IPS DF 6.9 (cell line): ENCODE data around the gene MCTS1.
"Not testable (repeated sequence)": the region's sequence is repeated elsewhere in the genome, so short reads cannot be mapped to it uniquely, and the experiment has no call there.

Source experiments
- DNase-seq: peaks from one replicate; pipeline ENCODE4 v3.0.0-alpha.2; 2013; ENCODE audit warnings: low read depth, low spot score
- H3K27ac ChIP-seq: one replicate; pipeline ENCODE4 v1.5.1; 2013; ENCODE audit warnings: low read length, control low read depth
- H3K27me3 ChIP-seq: 2 replicates; pipeline ENCODE4 v1.6.1; 2013; ENCODE audit warnings: mild to moderate bottlenecking, low read length; ENCODE audit not compliant: control insufficient read depth, insufficient read depth
- H3K36me3 ChIP-seq: 2 replicates; pipeline ENCODE4 v1.6.1; 2013; ENCODE audit warnings: low read length; ENCODE audit not compliant: control insufficient read depth, insufficient read depth
- H3K4me1 ChIP-seq: 2 replicates; pipeline ENCODE4 v1.6.1; 2013; ENCODE audit warnings: low read length; ENCODE audit not compliant: control insufficient read depth, insufficient read depth
- H3K4me3 ChIP-seq: 2 replicates; pipeline ENCODE4 v1.5.1; 2013; ENCODE audit warnings: mild to moderate bottlenecking, low read length
- H3K9me3 ChIP-seq: 2 replicates; pipeline ENCODE4 v1.6.1; 2013; ENCODE audit warnings: low read length, inconsistent platforms; ENCODE audit not compliant: control insufficient read depth, insufficient read depth
- WGBS: extraction: QIAGEN DNeasy Blood & Tissue Kit; methylation state at CpG from one replicate; pipeline ENCODE4 v1.1.7; 2013; ENCODE audit warnings: mixed read lengths, missing lambda C conversion rate; ENCODE audit not compliant: insufficient read length, insufficient coverage; 5-methylcytosine and 5-hydroxymethylcytosine counted together

Gene MCTS1

DNA sequence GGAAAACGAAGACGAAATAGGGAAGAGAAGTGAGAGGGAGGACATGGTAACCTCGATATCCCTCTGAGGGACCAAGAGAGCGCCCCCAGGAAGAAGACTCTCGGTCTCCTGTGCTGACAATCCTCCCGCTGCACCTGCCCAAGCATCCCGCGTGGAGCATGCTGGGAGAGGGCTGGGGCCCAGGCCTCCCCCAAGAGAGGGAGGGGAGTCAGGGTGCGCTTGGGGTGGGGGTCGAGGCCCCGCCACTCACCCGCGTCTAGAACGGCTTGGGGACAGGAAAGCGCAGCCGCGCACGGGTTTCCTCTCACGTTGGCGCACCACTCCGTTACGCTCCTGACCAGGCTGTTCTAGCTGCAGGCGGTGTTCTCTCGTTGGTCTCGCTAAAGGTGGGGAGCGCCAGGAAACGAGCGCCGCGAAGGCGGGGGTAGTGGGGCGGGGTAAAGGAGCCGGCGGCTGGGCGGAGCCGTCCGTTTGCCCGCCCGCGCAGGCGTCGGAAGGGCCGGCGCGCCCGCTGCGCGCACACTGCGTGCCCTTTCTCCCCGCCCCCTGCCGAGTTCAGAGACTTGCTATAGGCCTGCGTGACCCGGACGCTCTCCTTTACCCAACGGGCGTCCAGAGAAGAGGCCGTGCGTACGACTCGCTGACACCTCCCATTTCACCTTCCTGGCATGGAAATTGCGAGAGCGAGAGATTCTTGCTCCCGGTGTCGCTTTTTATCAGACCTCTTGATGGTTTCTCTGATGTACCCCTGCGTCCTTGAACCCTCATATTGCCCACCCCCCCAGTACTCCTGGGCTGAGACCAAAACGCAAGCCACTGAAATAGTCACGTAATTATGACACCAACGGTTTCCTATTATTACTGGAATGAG lies 26.0 kb downstream of the MCTS1 start, which contains the start of gene C1GALT1C1:
Gene C1GALT1C1 (minus strand): TSS at position 388 of the 871 bp plus-strand sequence. CDS start 2,888 bp downstream, outside the sequence.
- no peaks in the 10 kb centered on the region for H3K9me3 ChIP-seq
- H3K4me3 ChIP-seq, result peak within 1 kb of the TSS; percentile 50; the same call in 1 of the 2 replicates
- H3K4me1 ChIP-seq, result no peaks in the 10 kb centered on the region
- H3K27me3 ChIP-seq, result no peaks in the 10 kb centered on the region
- DNase-seq, result peak; percentile 47
- no CpG with 5 or more reads among the region's 68 CpGs for WGBS
- no peak within 1 kb of the TSS for H3K27ac ChIP-seq
- H3K36me3 ChIP-seq, result no peaks in the 10 kb centered on the region

GRCh38 chrX:120638619-120639018 lies 34.7 kb downstream of the MCTS1 start:
- WGBS, result no CpG with 5 or more reads among the region's 4 CpGs
- Histone ChIP-seq H3K4me1 (no peaks in the 10 kb centered on the region), H3K36me3 (no peaks in the 10 kb centered on the region), H3K4me3 (no peak overlapping the region), H3K27ac (no peak overlapping the region), H3K9me3 (no peaks in the 10 kb centered on the region), H3K27me3 (no peaks in the 10 kb centered on the region)
- DNase-seq, result no peak

GRCh38 chrX:120642871-120643270 lies 39.0 kb downstream of the MCTS1 start:
- WGBS, result no CpG with 5 or more reads among the region's 2 CpGs
- no peaks in the 10 kb centered on the region for H3K4me1 ChIP-seq
- no peak overlapping the region for H3K4me3 ChIP-seq
- no peak for DNase-seq
- no peak overlapping the region for H3K27ac ChIP-seq
- no peaks in the 10 kb centered on the region for H3K9me3 ChIP-seq
- H3K27me3 ChIP-seq, result no peaks in the 10 kb centered on the region
- no peaks in the 10 kb centered on the region for H3K36me3 ChIP-seq

DNA sequence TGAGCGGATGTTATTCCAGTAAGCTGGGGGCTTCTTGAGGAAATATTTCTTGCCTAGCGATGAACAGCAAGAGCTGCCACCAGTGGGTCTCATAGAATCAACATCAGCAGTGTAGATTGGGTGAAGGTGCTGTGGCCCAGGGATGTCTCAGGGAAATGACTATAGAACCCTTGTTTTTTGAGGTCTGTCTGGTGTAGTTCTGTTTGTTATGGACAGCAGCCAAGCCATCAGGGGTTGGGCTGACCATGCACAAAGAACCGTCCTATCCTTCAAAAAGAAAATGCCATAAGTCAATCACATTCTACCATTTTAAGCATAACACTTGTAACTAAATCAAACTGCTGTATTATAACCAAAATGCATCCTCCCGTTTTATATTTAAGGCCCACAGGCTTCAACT lies 43.2 kb downstream of the MCTS1 start:
- no peak for DNase-seq
- no peak overlapping the region for H3K4me3 ChIP-seq
- H3K9me3 ChIP-seq, result no peaks in the 10 kb centered on the region
- no peak overlapping the region for H3K27ac ChIP-seq
- no peaks in the 10 kb centered on the region for H3K4me1 ChIP-seq
- no peaks in the 10 kb centered on the region for H3K36me3 ChIP-seq
- no CpG with 5 or more reads among the region's 4 CpGs for WGBS
- no peaks in the 10 kb centered on the region for H3K27me3 ChIP-seq

DNA sequence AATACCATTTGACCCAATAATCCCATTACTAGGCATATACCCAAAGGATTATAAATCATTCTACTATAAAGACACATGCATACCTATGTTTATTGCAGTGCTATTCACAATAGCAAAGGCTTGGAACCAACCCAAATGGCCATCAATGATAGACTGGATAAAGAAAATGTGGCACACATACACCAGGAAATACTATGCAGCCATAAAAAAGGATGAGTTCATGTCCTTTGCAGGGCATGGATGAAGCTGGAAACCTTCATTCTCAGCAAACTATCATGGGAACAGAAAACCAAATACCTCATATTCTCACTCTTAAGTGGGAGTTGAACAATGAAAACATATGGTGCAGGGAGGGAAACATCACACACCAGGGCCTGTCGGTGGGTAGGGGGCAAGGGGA lies 48.4 kb downstream of the MCTS1 start:
- not testable (repeated sequence) for H3K4me1 ChIP-seq
- WGBS, result no CpG with 5 or more reads among the region's 1 CpG

GRCh38 chrX:120653000-120653399 lies 49.1 kb downstream of the MCTS1 start:
- no peak for DNase-seq

More for the DNA sequence above, 48.4 kb downstream of the MCTS1 start:
- not testable (repeated sequence) for H3K27ac ChIP-seq, H3K4me3 ChIP-seq, H3K27me3 ChIP-seq, DNase-seq, H3K36me3 ChIP-seq, H3K9me3 ChIP-seq

DNA sequence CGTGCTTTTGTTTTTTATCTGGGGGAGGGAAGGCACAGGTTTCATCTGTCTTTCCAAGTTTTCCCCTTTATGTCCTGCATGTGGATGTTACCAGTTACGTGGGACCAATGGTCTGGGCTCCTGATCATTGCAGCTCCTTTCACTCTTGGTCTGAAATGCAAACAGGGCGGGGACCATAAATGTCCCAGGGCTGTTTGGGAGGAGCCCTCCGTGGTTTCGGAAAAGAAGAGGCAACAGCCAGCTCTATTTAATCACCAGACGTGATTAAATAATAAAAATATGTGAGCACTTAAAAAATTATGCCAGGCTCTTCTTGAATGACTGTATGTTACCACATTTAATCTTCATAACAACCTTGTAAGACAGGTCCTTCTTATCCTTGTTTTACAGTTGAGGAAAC lies 56.7 kb downstream of the MCTS1 start:
- Histone ChIP-seq H3K4me1 (no peaks in the 10 kb centered on the region), H3K9me3 (no peaks in the 10 kb centered on the region), H3K27ac (no peak overlapping the region), H3K27me3 (no peaks in the 10 kb centered on the region), H3K4me3 (no peak overlapping the region), H3K36me3 (no peaks in the 10 kb centered on the region)
- WGBS, result no CpG with 5 or more reads among the region's 6 CpGs
- DNase-seq, result no peak

More at GRCh38 chrX:120653000-120653399, 49.1 kb downstream of the MCTS1 start:
- no peak overlapping the region for H3K4me3 ChIP-seq
- no peak overlapping the region for H3K27ac ChIP-seq
- no CpG with 5 or more reads among the region's 3 CpGs for WGBS
- no peaks in the 10 kb centered on the region for H3K4me1 ChIP-seq
- no peaks in the 10 kb centered on the region for H3K27me3 ChIP-seq
- no peaks in the 10 kb centered on the region for H3K9me3 ChIP-seq
- H3K36me3 ChIP-seq, result no peaks in the 10 kb centered on the region
